Measurements from ENCODE around the gene GPR143. TPM values are rescaled to one million over a fixed set of nuclear protein-coding genes. Genes with fewer than 3 reads are reported as not detected.

Gene GPR143
- total and polyA plus RNA-seq, 3 donors from 2014 or later = 1.7 to 2.7 (median 2.5) TPM

GRCh38 chrX:9746148-9746888 lies 19.3 kb downstream of the GPR143 start:
- Histone ChIP-seq H3K27ac (no peak overlapping the region), H3K36me3 (ENCODE audit: low read depth, missing control alignments) (no peaks in the 10 kb centered on the region), H3K27me3 (no peaks in the 10 kb centered on the region), H3K4me3 (no peak overlapping the region), H3K4me1 (no peaks in the 10 kb centered on the region), H3K9me3 (no peaks in the 10 kb centered on the region)
- 50 to 62% methylated on average over 3 of the region's 3 CpGs for WGBS, 2 donors
- no peak for TF ChIP-seq POLR2A (IDR thresholded peaks at IDR 0.05)
- TF ChIP-seq, protein P1, sequence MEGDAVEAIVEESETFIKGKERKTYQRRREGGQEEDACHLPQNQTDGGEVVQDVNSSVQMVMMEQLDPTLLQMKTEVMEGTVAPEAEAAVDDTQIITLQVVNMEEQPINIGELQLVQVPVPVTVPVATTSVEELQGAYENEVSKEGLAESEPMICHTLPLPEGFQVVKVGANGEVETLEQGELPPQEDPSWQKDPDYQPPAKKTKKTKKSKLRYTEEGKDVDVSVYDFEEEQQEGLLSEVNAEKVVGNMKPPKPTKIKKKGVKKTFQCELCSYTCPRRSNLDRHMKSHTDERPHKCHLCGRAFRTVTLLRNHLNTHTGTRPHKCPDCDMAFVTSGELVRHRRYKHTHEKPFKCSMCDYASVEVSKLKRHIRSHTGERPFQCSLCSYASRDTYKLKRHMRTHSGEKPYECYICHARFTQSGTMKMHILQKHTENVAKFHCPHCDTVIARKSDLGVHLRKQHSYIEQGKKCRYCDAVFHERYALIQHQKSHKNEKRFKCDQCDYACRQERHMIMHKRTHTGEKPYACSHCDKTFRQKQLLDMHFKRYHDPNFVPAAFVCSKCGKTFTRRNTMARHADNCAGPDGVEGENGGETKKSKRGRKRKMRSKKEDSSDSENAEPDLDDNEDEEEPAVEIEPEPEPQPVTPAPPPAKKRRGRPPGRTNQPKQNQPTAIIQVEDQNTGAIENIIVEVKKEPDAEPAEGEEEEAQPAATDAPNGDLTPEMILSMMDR (IDR thresholded peaks at IDR 0.05) = no peak
- intact Hi-C loops (cut with DNase I; ENCODE audit: low total_unique reads) = no loop called here
- DNase-seq = no peak

- H3K4me3 ChIP-seq = no peak overlapping the region
- no peaks in the 10 kb centered on the region for H3K27me3 ChIP-seq
- no peak overlapping the region for H3K27ac ChIP-seq
- WGBS, 2 donors = 61 to 65% methylated on average over 5 to 11 of the region's 11 CpGs
- TF ChIP-seq, protein P1 (IDR thresholded peaks at IDR 0.05) = no peak
- no peak for TF ChIP-seq POLR2A (IDR thresholded peaks at IDR 0.05)
- H3K9me3 ChIP-seq = no peaks in the 10 kb centered on the region
- no peaks in the 10 kb centered on the region for H3K4me1 ChIP-seq
- H3K36me3 ChIP-seq (ENCODE audit: low read depth, missing control alignments) = no peaks in the 10 kb centered on the region
- intact Hi-C loops (cut with DNase I; ENCODE audit: low total_unique reads) = no loop called here
- no peak for DNase-seq
These were observed 20.1 kb downstream of the GPR143 start for GRCh38 chrX:9745417-9746115.

DNA sequence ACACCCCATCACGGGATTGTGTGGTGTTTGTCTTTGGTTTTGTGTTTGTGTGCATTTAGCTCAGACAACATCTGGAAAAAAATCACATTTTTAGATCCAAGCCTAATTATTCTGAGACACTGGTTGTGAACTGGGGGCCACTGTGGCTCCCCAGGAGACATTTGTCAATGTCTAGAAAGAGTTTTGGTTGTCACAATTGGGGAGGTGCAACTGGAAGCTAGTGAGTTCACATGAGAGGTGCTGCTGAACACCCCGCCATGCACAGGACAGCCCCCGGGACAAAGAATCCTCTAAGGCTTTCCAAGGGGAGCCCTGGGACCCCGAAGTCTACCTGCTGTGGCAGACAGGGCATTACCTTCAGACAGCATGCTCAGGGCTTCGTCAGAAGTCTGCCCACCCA lies 26.5 kb downstream of the GPR143 start:
- Histone ChIP-seq H3K4me3 (no peak overlapping the region), H3K36me3 (ENCODE audit: low read depth, missing control alignments) (no peaks in the 10 kb centered on the region), H3K9me3 (no peaks in the 10 kb centered on the region), H3K27me3 (no peaks in the 10 kb centered on the region), H3K4me1 (no peaks in the 10 kb centered on the region), H3K27ac (no peak overlapping the region)
- TF ChIP-seq POLR2A (IDR thresholded peaks at IDR 0.05) = no peak
- TF ChIP-seq, protein P1 (IDR thresholded peaks at IDR 0.05) = no peak
- 83 to 93% methylated on average over 2 to 4 of the region's 5 CpGs for WGBS, 2 donors
- intact Hi-C loops (cut with DNase I; ENCODE audit: low total_unique reads) = no loop called here
- DNase-seq = no peak

DNA sequence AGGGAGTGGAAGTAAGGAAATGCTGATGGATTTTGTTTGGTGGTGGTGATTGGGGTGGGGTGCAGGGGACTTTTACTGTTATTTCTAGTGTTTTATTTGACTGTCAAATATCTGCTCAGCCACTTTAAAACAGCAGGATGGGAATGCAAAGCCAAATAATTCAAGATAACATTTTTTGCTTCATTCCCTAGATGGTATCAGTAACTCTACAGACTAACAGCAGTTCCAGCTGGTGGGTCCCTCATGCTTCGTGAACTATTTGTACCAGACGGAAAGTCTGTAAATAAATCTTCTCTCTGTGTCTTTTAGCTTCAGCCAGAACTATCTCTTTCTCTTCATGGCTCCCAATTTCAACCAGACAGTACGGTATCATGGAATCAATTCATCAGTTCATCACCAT lies 27.5 kb downstream of the GPR143 start:
- Histone ChIP-seq H3K4me1 (no peaks in the 10 kb centered on the region), H3K9me3 (no peaks in the 10 kb centered on the region), H3K27me3 (no peaks in the 10 kb centered on the region), H3K4me3 (no peak overlapping the region), H3K27ac (no peak overlapping the region), H3K36me3 (ENCODE audit: low read depth, missing control alignments) (no peaks in the 10 kb centered on the region)
- TF ChIP-seq, protein P1 (IDR thresholded peaks at IDR 0.05) = no peak
- TF ChIP-seq POLR2A (IDR thresholded peaks at IDR 0.05) = no peak
- 29 to 42% methylated on average over 3 of the region's 3 CpGs for WGBS, 2 donors
- no peak for DNase-seq
- intact Hi-C loops (cut with DNase I; ENCODE audit: low total_unique reads) = no loop called here
